Activated CD4-positive, alpha-beta T cell treated with anti-CD3 and anti-CD28 coated beads for 48 hours (primary cell): ENCODE results near the gene SEC31B.

Experiments used
- DNase-seq: peaks from one replicate; pipeline ENCODE4 v3.0.0-alpha.2; 2020

SEC31B gene

GRCh38 chr10:100490531-100490930 is 29.1 kb downstream of the SEC31B start:
- DNase-seq = no peak

DNA sequence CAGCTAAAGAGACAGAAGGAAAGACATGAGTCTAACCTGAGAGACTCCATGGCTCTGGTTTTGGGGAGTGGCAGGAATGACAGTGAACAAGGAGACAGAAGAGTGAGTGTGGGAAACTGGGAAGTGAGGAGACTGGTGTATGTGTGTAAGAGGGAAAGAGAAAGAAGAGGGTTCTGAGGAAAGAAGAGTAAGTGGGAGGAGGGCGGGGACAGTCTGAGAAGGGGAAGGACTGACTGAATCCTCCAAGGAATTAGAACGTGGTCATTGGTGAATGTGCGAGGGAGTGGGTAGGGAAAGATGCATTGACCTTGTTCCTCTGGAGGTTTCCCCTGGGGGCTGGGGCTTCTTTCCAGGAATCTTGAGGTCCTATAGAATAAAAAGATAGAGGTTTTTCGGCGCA is 30.3 kb downstream of the SEC31B start:
- DNase-seq = no peak

DNA sequence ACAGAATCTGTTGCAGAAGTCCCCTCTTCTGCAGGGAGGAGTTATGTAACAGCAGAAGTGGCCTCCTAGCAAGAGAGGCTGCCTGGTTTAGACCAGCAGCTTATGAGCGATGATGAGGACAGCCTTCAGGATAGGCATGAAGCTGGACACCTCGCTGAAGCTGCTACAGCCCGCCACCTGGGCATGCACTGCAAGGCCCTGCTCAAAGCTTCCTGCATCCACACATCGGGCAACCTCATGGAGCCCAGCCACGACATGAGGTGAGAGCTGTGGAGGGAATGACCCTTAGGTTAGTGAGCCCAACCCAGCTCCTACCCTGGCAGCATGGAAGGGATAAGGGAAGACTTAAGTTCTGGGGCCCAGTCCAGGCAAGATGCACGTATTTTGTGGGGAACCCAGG is 32.1 kb downstream of the SEC31B start:
- DNase-seq = no peak

DNA sequence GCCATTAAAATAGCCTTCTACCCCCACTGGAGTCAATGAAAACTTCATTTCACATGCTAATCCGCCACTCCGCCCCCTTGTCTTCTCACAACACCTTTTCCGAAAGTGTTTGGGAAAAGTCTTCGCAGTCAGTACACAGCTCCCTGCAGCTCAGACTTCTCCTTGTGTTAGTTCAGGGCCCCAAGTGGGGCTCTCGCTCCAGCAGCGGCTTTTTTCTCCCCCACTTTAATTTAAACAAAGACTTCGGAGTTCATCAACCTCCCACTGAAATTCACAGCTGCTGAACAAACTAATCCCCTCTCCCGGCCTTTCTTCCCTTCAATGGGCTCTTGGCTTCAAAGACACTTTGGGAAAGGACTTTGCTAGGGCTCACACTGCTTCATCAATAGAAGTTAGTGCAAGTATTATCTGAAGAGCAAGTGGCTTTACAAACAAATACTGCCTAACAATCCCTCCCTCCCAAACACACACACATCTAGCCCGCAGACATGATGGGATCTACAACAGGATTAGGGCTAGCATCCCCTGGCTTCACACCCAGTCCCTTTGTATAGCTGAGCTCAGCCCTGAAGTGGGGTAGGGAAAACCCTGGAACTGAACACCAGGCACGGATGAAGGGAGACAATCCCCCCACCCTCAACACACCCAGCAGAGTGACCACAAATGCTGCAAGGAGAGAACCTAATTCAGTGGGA is 33.7 kb downstream of the SEC31B start:
- no peak for DNase-seq

DNA sequence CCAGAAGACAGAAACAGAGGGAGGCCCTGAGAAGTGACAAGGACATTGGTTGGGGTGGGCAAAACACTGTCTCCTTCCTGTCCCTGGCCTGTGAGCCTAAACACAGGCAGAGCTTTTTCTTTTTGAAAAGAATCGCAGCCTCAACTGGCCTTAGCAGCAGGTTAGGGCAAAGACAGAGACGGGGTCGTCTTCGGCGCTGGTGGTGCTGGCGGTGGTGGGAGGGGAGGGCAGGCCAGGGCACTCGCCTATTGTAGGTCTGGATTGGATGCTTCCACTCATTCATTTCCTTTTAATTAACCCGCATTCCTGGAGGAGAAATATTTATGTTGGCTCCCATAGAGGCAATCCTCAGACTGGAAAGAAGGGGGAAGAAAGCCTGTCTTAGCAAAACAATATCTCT is 34.3 kb downstream of the SEC31B start:
- DNase-seq = no peak

DNA sequence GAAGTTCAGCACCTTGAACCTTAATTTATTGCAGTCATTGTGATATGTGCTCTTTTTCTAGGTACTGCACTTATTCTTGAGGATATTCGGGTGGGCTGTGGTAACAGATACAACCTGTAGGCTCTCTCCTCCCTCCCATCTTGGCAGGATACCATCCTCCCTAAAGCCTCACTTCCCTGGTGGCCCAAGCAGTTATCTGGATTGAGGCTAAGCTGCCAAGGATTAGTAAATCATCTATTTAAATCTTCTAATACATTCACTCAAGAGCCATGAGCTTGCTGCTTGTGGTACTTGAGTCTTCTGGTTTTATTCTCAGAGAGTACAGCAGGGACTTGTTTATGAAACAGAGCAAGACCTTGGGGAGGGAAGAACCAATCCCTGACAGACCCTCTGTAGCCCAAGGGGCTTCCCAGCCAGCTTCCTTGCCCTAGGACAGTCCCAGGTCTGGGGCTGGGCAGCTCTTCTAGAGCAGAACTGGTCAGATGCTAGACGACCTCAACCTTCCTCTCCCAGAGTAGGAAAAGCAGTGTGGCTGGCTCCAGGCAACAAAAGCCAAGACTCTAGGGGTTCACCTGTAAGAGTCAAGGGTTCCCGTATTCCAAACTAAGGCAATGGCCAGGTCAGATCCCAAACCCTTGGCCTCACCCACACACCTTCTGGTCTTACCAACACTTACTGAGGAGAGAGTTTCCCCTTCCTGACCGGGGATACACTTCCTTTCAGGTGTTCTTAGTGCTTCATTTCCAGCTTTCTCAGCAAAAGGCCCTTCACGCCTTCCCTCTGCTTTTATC is 35.6 kb downstream of the SEC31B start:
- no peak for DNase-seq

- no peak for DNase-seq
These were observed 36.9 kb downstream of the SEC31B start for GRCh38 chr10:100482834-100483185.

GRCh38 chr10:100482181-100482833 is 37.4 kb downstream of the SEC31B start:
- DNase-seq = peak; percentile 77

DNA sequence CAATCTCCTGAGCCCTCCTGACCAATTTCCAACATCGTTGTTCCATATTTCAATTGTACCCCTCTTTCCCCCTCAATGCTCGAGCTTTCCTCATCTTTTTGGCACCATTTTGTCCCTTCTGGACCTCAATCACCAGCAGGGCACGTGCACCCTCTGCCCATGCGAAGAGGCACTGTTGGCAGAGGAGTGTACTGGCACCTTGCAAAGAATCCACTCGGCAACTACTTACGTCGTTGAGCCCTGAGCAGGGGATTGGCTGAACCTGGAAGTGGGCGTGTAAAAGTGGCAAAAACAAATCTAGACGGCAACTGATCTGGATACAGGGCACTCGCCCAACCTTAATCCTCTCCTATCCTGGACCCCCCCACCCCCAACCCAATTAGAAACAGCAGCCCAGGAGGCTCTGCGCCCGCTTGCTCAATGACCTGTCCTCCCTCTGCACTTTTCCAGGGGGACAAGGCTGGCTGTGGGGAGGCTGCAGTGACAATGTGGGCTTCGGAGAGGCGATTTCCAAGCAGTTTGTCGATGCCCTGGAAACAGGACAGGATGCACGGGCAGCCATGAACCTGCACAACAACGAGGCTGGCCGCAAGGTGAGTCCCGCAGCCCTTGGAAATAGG is 38.1 kb downstream of the SEC31B start:
- DNase-seq = peak; percentile 92

- no peak for DNase-seq
These were observed 39.7 kb downstream of the SEC31B start for GRCh38 chr10:100480002-100480401.

GRCh38 chr10:100479037-100479436 is 40.6 kb downstream of the SEC31B start:
- DNase-seq = no peak

DNA sequence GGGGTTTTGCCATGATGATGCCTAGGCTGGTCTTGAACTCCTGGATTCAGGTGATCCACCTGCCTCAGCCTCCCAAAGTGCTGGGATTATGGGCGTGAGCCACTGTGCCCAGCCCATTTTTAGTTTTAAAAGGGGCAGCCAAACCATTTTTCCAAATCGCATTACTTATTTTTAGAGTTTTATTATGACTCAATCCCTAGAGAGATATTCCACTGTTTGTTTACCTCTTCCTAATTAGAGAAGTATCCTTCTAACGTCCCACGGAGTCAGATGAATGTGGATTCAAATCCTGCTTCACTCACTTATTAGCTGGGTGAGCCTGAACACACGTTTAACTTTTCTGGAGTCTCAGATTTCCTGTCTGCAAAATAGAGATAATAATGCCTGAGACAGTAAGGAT is 41.7 kb downstream of the SEC31B start:
- no peak for DNase-seq

GRCh38 chr10:100470367-100470766 is 49.3 kb downstream of the SEC31B start:
- DNase-seq = no peak

- DNase-seq = no peak
These were observed 49.9 kb downstream of the SEC31B start for GRCh38 chr10:100469756-100470155.

GRCh38 chr10:100468978-100469377 is 50.7 kb downstream of the SEC31B start:
- no peak for DNase-seq

- no peak for DNase-seq
These were observed 51.3 kb downstream of the SEC31B start for GRCh38 chr10:100468322-100468721.

DNA sequence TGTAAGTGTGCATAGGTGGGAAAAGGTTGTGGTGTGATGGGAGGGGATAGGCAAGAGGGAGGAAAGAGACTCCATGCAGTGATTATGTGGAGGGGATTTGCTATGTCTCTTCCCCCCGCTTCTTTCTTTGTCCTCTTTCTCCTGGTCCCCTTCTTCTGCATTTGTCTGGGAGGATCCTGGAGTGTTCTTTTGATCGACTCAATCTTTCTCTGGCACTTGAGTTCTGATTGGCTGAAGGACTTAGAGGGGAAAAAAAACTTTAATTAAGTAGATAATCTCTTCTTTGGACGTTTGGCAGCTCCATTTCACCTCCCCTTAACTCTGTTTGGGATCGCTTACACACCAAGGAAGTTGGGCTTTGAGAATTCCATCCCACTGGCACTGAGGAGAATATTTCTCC is 57.0 kb downstream of the SEC31B start, which contains the start of gene WNT8B:
Gene WNT8B (plus strand): TSS at position 301 of the 400 bp plus-strand sequence. CDS start 160 bp downstream, outside the sequence.
- DNase-seq = no peak

GRCh38 chr10:100448951-100449350 is 70.7 kb downstream of the SEC31B start:
- no peak for DNase-seq

DNA sequence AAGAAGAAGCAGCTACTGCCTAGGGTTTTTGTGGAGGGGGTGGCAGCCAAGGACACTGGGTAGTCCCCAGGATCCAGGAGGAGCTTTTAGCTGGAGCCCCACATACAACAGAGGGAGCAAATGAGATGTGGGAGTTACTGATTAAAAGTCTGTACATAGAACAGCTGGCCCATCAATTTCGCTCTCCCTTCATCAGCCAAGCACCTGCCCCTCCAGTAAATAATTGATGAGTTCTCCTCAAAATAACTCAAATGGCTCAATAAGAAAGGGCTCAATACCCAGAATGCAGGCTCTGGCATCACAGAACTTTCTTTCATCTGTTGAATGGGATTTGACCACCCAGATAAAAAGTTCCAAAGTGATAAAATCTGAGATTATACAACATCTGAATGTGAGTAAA is 72.0 kb downstream of the SEC31B start:
- no peak for DNase-seq

DNA sequence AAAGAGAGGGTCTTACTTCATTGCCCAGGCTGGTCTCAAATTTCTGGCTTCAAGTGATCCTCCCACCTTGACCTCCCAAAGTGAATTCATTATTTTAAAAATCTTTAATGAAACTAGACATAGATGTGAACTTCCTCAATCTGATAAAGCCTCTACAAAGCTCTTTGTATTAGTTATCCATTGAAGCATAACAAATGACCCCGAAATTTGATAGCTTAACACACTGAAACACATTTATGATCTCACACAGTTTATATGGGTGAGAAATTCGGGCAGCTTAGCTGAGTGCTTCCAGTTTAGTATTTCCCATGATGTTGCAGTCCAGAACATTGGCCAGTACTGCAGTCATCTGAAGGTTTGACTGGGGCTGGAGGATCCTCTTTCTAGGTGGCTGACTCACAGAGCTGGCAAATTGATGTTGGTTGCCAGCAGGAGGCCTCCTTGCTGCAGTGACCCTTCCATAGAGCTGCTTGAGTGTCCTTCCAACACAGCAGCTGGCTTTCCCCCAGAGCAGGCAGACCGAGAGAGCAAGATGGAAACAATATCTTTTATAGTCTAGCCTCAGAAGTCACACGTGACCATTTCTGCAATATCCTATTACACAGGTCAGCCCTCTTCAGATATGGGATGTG is 73.4 kb downstream of the SEC31B start:
- DNase-seq = no peak

GRCh38 chr10:100442548-100442947 is 77.1 kb downstream of the SEC31B start:
- no peak for DNase-seq

- DNase-seq = no peak
These were observed 80.9 kb downstream of the SEC31B start for GRCh38 chr10:100438674-100439315.
